Fibroblast of the aortic adventitia (primary cell): ENCODE data around the gene PEX14. TPM values are rescaled to one million over a fixed set of nuclear protein-coding genes. Genes with fewer than 3 reads are reported as not detected.

Experiments
- DNase-seq: peaks from one replicate; pipeline ENCODE4 v3.0.0-alpha.2; 2010; ENCODE audit warnings: low read depth
- H3K4me3 ChIP-seq: 2 replicates; pipeline ENCODE4 v1.5.1; 2011; ENCODE audit warnings: low read depth, mild to moderate bottlenecking, control low read depth, low read length, moderate library complexity
- CTCF ChIP-seq: IDR thresholded peaks from 2 replicates; pipeline ENCODE4 v1.5.1; 2011; ENCODE audit warnings: mild to moderate bottlenecking, low read length, control low read depth, inconsistent platforms; ENCODE audit not compliant: insufficient read depth
- total RNA-seq: library from RNA; depleted of rRNA; stranded (reverse); fragments of >200 nt; gene quantifications from 2 replicates; pipeline ENCODE4 v1.2.3, GENCODE V29; 2012; ENCODE audit warnings: low replicate concordance

PEX14 gene
- total RNA-seq, 1 donor, result 12.2 TPM

- no peak overlapping the region for H3K4me3 ChIP-seq
- DNase-seq, result no peak
- TF ChIP-seq CTCF, result no peak
Observed at GRCh38 chr1:10444248-10444647, 30.5 kb upstream of the PEX14 start.

GRCh38 chr1:10444795-10445397, 29.9 kb upstream of the PEX14 start:
- no peak for DNase-seq
- no peak for TF ChIP-seq CTCF
- no peak overlapping the region for H3K4me3 ChIP-seq

GRCh38 chr1:10446790-10447422, 27.8 kb upstream of the PEX14 start:
- H3K4me3 ChIP-seq, result no peak overlapping the region
- TF ChIP-seq CTCF, result no peak
- no peak for DNase-seq

GRCh38 chr1:10449751-10450150, 25.0 kb upstream of the PEX14 start, which contains the start of gene CORT:
CORT (plus strand) TSS chr1:10450031; CDS start chr1:10450224, 193 bp downstream.
- no peak for DNase-seq
- H3K4me3 ChIP-seq, result no peak within 1 kb of the TSS
- no peak for TF ChIP-seq CTCF

GRCh38 chr1:10450156-10450814, 24.5 kb upstream of the PEX14 start:
- no peak overlapping the region for H3K4me3 ChIP-seq
- no peak for TF ChIP-seq CTCF
- no peak for DNase-seq

- DNase-seq, result peak; percentile 20
- no peak for TF ChIP-seq CTCF
- peak overlapping the region; percentile 11 for H3K4me3 ChIP-seq
Observed at GRCh38 chr1:10450836-10451235, 23.9 kb upstream of the PEX14 start.
